Cardiac fibroblast (primary cell): ENCODE data around the gene HSPE1.
A peak's percentile ranks its signal among the peaks of the same experiment; 100 is the strongest.

ENCODE experiments used
- DNase-seq, 2 donors: peaks; one replicate each; pipeline versions ENCODE4 v3.0.0 to v3.0.0-alpha.2; 2010; ENCODE audit warnings: low read depth in 2 of 2
- H3K4me3 ChIP-seq, 2 donors: replicated peaks in 1 of 2; 1 replicate in 1 of 2; 2 replicates in 1 of 2; pipeline ENCODE4 v1.5.1; 2011; ENCODE audit warnings: low read depth in 2 of 2, low read length in 2 of 2, mild to moderate bottlenecking in 2 of 2, moderate library complexity in 1 of 2
- CTCF ChIP-seq: IDR thresholded peaks from one replicate; pipeline ENCODE4 v1.5.1; 2011; ENCODE audit warnings: low read depth, mild to moderate bottlenecking, low read length, inconsistent platforms

HSPE1 gene

DNA sequence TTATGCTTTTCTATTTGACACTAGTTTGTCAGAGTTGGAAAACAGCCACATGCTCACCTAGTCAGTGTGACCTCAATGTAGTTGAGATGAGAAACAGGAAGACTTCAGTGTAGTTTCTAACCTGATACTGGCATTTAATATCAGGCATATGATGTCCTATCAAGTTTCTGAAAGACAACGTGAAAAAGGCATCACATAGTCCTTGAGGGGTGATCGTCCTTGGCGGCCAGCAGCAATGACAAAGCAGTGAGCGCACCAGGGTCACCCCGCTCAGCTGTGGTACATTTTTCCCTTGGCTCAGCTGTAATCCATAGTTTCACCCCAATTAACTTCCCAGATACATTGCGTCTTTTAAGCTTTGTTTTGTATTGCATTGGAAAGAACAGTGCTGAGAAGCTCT lies 4.3 kb downstream of the HSPE1 start:
- DNase-seq = no peak
- H3K4me3 ChIP-seq = no peak overlapping the region
- TF ChIP-seq CTCF = no peak

- no peak for TF ChIP-seq CTCF
- no peak for DNase-seq
- no peak overlapping the region for H3K4me3 ChIP-seq
Observed at GRCh38 chr2:197506658-197507057, 6.5 kb downstream of the HSPE1 start.

- no peak overlapping the region for H3K4me3 ChIP-seq
- TF ChIP-seq CTCF = no peak
- no peak for DNase-seq
Observed at GRCh38 chr2:197513915-197514314, 13.7 kb downstream of the HSPE1 start.

- peak in 1 of 2 donors; percentile 15 for DNase-seq
- no peak overlapping the region for H3K4me3 ChIP-seq
- no peak for TF ChIP-seq CTCF
Observed at GRCh38 chr2:197514754-197515153, 14.6 kb downstream of the HSPE1 start.

- DNase-seq = peak in 1 of 2 donors; percentile 43
- no peak for TF ChIP-seq CTCF
- H3K4me3 ChIP-seq = peak overlapping the region; percentile 92 to 96
Observed at GRCh38 chr2:197515315-197515738, 15.1 kb downstream of the HSPE1 start.

DNA sequence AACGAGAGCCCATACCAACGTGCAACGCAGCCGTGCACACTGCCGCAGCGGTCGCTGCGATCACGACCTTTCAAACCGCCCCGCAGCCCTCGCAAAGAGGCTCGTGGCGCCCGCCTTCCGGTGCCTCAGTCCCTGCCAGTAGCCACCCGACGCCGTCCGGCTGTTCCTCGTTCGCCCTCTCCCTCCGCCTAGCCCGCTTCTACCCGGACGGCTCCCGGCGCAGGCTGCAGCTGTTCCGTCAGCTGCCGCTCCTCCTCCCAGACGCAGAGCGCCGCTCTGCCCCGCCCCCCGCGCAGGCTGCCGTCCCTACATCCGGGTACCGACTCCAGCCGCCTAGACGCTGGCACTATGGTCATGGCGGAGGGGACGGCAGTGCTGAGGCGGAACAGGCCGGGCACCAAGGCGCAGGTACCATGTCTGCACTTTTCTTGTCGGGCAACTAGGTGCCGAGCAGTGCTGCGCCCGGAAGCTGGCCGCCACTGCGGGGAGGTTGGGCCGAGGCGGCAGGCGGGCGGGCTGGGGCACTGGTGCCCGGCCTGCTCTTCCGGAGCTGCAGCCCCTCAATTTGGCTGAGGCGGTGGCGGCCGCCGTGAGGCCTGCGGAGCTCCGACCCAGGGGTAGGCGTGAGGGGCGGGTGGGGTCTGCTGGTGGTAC lies 15.7 kb downstream of the HSPE1 start, which contains the start of gene MOB4:
TSS of gene MOB4 (plus strand) at position 328 of the 654 bp plus-strand sequence. CDS start at position 349, 21 bp downstream.
- TF ChIP-seq CTCF = no peak
- DNase-seq = peak; percentile 96 to 97
- H3K4me3 ChIP-seq = peak within 1 kb of the TSS; percentile 92 to 96

DNA sequence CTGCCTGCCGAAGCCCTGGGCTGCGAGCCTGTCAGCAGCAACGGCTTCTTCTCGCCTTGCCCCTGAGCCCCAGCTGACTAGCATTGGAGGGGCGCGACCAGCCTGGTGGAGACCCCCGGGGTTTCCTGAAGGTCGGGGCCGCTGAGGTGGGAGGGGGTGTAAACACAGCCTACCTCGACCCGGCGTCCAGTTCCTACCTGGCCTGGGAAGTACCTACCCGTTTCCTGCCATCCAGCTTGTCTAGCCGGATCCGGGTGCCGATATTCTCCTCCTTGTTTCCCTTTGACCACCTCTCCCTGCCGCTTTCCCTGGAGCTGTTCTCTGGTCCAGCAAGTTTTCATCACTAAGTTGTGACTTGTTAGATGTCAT lies 16.2 kb downstream of the HSPE1 start:
- peak overlapping the region; percentile 92 to 96 for H3K4me3 ChIP-seq
- no peak for TF ChIP-seq CTCF
- peak; percentile 21 to 38 for DNase-seq
